ENCODE measurements around the gene CLIP4. TPM values are rescaled to one million over a fixed set of nuclear protein-coding genes. Genes with fewer than 3 reads are reported as not detected.

Gene CLIP4
- total RNA-seq (10 to 100 TPM; 65.2 to 69.2 TPM), polyA plus RNA-seq (10 to 100 TPM; 23.1 to 24.6 TPM)

DNA sequence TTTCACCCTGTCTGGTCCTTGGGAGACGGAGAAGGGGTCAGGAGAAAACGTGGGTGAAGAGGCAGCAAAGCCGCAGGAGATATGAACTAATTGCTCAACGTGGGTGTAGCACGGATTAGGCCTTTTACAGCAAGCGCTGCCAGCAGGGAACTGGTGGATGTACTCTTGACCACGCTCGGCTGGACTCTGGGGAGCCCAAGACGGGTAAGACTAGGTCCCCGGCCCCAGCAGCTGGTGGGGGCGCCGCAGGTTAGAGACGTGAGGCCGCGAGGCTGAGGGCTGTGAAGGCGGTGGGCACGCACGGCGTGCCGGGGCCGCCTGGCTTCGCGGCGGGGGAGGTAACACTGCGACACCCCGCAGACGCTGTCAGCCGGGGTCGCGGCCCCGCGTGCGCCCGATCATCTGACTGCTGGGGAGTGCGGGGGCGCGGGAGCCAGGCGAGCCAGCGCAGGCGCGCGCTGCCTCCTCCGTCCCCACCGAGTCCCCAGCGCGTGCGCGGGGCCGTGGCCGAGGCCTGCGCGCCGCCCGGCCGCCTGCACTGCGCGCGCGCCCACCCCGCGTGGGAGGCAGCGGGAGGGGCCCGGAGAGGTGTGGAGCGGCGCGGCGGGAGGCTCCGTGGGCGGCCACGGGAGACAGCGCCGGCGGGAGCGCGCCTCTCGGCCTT, at the start of gene CLIP4:
CLIP4 (plus strand) TSS at position 470 of the 664 bp plus-strand sequence. CDS start 5,974 bp downstream, outside the sequence.
- Histone ChIP-seq H3K27ac (ENCODE audit: low read depth, low read length) (peak within 1 kb of the TSS; percentile 78), H3K9me3 (ENCODE audit: control insufficient read depth in 1 of 2, low read length in 2 of 2) (no peaks in the 10 kb centered on the region), H3K27me3 (ENCODE audit: insufficient read depth, low read length) (no peaks in the 10 kb centered on the region), H3K4me3 (ENCODE audit: low read length in 2 of 2) (peak within 1 kb of the TSS; percentile 83 to 88), H3K4me1 (ENCODE audit: insufficient read depth, low read length) (peaks cover 43% of the 10 kb centered on the region), H3K36me3 (ENCODE audit: insufficient read depth, low read length) (no peaks in the 10 kb centered on the region)
- intact Hi-C loops (cut with micrococcal nuclease) = loop anchor here (10.0 kb wide), 1 partner anchor 1030 kb away; the partner anchor contains the start of gene YPEL5
- ChIA-PET POLR2A (ENCODE audit: partially characterized antibody) (interaction anchor here (0.8 to 8.6 kb wide), 3 partner anchors 9 to 245 kb away, joined by 3 to 209 read pairs (median 12); partner anchors contain the start of gene TRMT61B), CTCF (ENCODE audit: partially characterized antibody) (interaction anchor here (2.4 kb wide), 1 partner anchor 99 kb away, joined by 12 read pairs; no protein-coding TSS in a partner anchor)
- H3K36me3 Mint-ChIP-seq = peaks cover 0 to 10% of the 10 kb centered on the region in 2 donors
- H3K27me3 Mint-ChIP-seq = no peaks in the 10 kb centered on the region
- peak; percentile 70 to 78 (median 76) for DNase-seq
- H3K4me3 Mint-ChIP-seq = peak within 1 kb of the TSS; percentile 94 to 97 (median 96)
- H3K27ac Mint-ChIP-seq = peak within 1 kb of the TSS; percentile 96 to 98 (median 97)
- no peaks in the 10 kb centered on the region for H3K9me3 Mint-ChIP-seq
- peaks cover 28 to 51% (median 41%) of the 10 kb centered on the region in 4 donors for H3K4me1 Mint-ChIP-seq

DNA sequence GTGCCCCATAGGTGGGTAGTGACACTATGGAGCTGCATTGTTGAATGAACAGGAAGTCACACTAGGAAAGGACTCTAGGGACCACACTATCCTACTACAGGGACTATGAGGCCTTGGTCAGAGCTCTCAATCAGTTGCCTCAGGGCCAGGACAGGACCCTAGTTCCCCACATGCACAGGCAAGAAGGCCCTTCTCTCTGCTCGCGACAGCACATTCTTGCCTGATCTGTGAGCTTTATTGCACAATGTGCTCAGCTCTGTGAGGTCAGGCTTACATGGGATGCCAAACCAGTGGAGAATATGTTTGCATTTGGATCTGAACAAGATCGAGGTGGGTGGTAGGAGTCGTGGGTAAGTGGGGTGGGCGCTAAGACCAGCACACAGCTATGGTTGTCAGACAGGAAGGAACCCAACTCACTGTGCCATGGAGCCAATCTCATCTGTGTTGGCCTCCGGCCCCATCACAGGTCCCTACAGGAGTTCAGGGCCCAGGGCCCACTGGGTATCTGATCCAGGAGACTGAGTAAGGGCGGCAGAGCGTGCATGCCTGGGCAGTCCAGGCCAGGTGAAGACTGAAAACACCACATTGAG, 48.8 kb upstream of the CLIP4 start:
- no peak for DNase-seq
- Mint-ChIP-seq H3K36me3 (no peaks in the 10 kb centered on the region), H3K9me3 (peaks cover 0 to 2% (median 0%) of the 10 kb centered on the region in 8 donors), H3K27me3 (no peaks in the 10 kb centered on the region), H3K27ac (no peak overlapping the region), H3K4me3 (no peak overlapping the region), H3K4me1 (no peaks in the 10 kb centered on the region)
- Histone ChIP-seq H3K27me3 (ENCODE audit: insufficient read depth, low read length) (no peaks in the 10 kb centered on the region), H3K27ac (ENCODE audit: low read depth, low read length) (no peak overlapping the region), H3K4me1 (ENCODE audit: insufficient read depth, low read length) (no peaks in the 10 kb centered on the region), H3K36me3 (ENCODE audit: insufficient read depth, low read length) (no peaks in the 10 kb centered on the region), H3K4me3 (ENCODE audit: low read length in 2 of 2) (no peak overlapping the region), H3K9me3 (ENCODE audit: control insufficient read depth in 1 of 2, low read length in 2 of 2) (no peaks in the 10 kb centered on the region)
- intact Hi-C loops (cut with micrococcal nuclease) = no loop called here
- CTCF ChIA-PET (ENCODE audit: partially characterized antibody) = no interaction called here
- POLR2A ChIA-PET (ENCODE audit: partially characterized antibody) = no interaction called here

DNA sequence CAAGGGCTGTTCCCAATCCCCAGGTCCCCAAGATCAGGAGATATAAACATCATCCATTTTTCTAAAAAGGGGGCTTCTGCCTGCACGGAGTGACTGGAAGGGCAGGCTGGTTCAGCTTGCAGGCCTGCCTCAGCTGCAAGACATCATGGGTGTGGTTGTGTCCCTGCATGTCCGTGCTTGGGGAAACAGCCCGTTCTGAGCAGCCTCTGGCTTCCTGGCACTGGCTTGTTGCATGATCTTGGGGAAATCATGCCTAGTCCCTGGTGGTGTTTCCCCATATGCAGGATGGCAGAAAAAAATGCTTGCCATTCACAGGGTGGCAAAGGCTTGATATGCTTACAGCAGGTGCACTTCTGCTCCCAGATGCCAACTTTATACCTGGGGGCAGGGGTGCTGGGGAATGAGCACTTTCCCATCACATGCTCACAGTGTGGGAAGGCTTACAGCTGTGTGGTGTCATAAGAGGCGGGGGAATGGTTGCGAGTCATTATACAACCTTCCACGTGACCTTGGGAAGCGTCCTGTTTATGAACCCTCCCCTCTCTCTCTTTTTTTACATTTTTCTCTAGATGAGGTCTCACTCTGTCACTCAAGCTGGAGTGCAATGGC, 48.1 kb upstream of the CLIP4 start:
- peaks cover 0 to 2% (median 0%) of the 10 kb centered on the region in 8 donors for H3K9me3 Mint-ChIP-seq
- ChIA-PET POLR2A (ENCODE audit: partially characterized antibody) (no interaction called here), CTCF (ENCODE audit: partially characterized antibody) (no interaction called here)
- Histone ChIP-seq H3K27me3 (ENCODE audit: insufficient read depth, low read length) (no peaks in the 10 kb centered on the region), H3K9me3 (ENCODE audit: control insufficient read depth in 1 of 2, low read length in 2 of 2) (no peaks in the 10 kb centered on the region), H3K4me1 (ENCODE audit: insufficient read depth, low read length) (no peaks in the 10 kb centered on the region), H3K4me3 (ENCODE audit: low read length in 2 of 2) (no peak overlapping the region), H3K27ac (ENCODE audit: low read depth, low read length) (no peak overlapping the region), H3K36me3 (ENCODE audit: insufficient read depth, low read length) (no peaks in the 10 kb centered on the region)
- H3K27me3 Mint-ChIP-seq = no peaks in the 10 kb centered on the region
- intact Hi-C loops (cut with micrococcal nuclease) = no loop called here
- no peak for DNase-seq
- no peak overlapping the region for H3K27ac Mint-ChIP-seq
- no peaks in the 10 kb centered on the region for H3K36me3 Mint-ChIP-seq
- H3K4me1 Mint-ChIP-seq = no peaks in the 10 kb centered on the region
- no peak overlapping the region for H3K4me3 Mint-ChIP-seq

DNA sequence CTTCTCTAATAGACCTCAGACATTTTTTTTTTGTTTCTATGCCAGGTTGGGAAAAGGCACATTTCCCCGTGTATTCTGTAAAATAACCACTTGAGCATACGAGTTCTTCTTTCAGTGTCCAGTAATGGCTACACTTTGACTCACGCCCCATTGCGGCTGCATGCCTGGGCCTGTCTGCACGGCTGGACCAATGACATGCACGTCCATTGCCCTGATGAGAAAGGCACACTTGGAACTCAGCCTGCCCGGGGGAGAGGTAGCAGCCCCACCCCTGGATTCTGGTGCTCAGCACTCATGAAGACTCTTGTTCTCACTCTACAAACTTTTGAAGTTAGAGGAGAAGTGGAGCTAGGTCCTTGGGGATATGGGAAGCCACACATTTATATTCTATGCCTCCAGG, 46.7 kb upstream of the CLIP4 start:
- H3K36me3 Mint-ChIP-seq = no peaks in the 10 kb centered on the region
- H3K9me3 Mint-ChIP-seq = no peaks in the 10 kb centered on the region
- no peak overlapping the region for H3K27ac Mint-ChIP-seq
- Histone ChIP-seq H3K27me3 (ENCODE audit: insufficient read depth, low read length) (no peaks in the 10 kb centered on the region), H3K27ac (ENCODE audit: low read depth, low read length) (no peak overlapping the region), H3K9me3 (ENCODE audit: control insufficient read depth in 1 of 2, low read length in 2 of 2) (no peaks in the 10 kb centered on the region), H3K4me1 (ENCODE audit: insufficient read depth, low read length) (no peaks in the 10 kb centered on the region), H3K36me3 (ENCODE audit: insufficient read depth, low read length) (no peaks in the 10 kb centered on the region), H3K4me3 (ENCODE audit: low read length in 2 of 2) (no peak overlapping the region)
- intact Hi-C loops (cut with micrococcal nuclease) = no loop called here
- H3K4me3 Mint-ChIP-seq = no peak overlapping the region
- DNase-seq = no peak
- H3K4me1 Mint-ChIP-seq = no peaks in the 10 kb centered on the region
- POLR2A ChIA-PET (ENCODE audit: partially characterized antibody) = no interaction called here
- H3K27me3 Mint-ChIP-seq = no peaks in the 10 kb centered on the region
- CTCF ChIA-PET (ENCODE audit: partially characterized antibody) = no interaction called here

GRCh38 chr2:29070526-29070925, 44.7 kb upstream of the CLIP4 start:
- POLR2A ChIA-PET (ENCODE audit: partially characterized antibody) = no interaction called here
- CTCF ChIA-PET (ENCODE audit: partially characterized antibody) = no interaction called here

DNA sequence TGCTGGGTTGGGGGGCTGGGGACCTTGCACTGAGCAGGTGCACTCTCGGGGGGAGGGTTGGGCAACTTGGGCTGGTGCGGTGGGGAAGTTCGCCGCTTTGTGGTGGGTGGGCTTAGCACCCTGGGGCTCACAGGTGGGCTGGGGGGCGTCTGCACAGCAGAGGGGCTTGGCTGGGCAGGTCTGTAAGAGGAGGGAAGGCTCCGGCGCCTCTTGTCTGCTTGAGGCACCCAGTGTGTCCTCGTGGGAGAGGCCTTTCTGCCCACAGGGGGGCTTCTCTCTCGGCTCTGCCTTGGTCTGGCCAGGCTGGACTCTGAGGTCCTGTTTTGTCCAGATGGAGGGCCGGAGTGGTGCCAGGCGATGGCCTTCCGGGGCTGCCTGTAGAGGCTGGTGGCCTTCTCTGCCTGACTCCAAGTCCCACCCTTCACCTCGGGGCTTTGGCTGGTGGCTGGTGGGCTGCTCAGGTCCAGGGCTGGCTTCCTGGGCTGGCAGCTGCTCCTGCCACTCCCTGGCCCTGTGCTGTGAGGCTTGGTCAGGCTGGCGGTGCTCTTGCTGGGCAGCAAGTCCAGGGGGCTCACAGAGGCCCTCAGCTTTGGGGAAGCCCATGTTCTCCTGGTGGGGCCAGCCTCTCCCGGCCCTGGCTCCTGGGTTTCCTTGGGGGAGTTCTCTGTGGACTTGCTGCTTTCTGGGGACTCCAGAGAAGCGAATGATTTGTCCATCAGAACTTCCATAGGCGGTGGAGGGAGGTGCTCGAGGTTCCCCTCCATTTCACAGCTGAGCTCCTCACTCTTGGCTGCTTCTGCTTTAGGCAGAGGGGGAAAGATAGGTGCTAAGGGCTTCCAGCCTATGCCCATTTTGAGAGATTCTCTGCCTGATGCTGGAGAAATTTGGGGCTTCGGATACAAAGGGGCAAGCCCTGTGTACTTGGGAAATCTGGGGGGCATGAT, 43.9 kb upstream of the CLIP4 start:
- DNase-seq = no peak
- H3K9me3 ChIP-seq (ENCODE audit: control insufficient read depth in 1 of 2, low read length in 2 of 2) = no peaks in the 10 kb centered on the region
- H3K27ac Mint-ChIP-seq = no peak overlapping the region
- ChIA-PET POLR2A (ENCODE audit: partially characterized antibody) (no interaction called here), CTCF (ENCODE audit: partially characterized antibody) (no interaction called here)
- no peaks in the 10 kb centered on the region for H3K27me3 ChIP-seq (ENCODE audit: insufficient read depth, low read length)
- H3K27me3 Mint-ChIP-seq = no peaks in the 10 kb centered on the region
- H3K4me1 ChIP-seq (ENCODE audit: insufficient read depth, low read length) = no peaks in the 10 kb centered on the region
- no peak overlapping the region for H3K4me3 ChIP-seq (ENCODE audit: low read length in 2 of 2)
- H3K9me3 Mint-ChIP-seq = no peaks in the 10 kb centered on the region
- intact Hi-C loops (cut with micrococcal nuclease) = no loop called here
- H3K36me3 ChIP-seq (ENCODE audit: insufficient read depth, low read length) = no peaks in the 10 kb centered on the region
- no peaks in the 10 kb centered on the region for H3K36me3 Mint-ChIP-seq
- no peak overlapping the region for H3K27ac ChIP-seq (ENCODE audit: low read depth, low read length)
- no peak overlapping the region for H3K4me3 Mint-ChIP-seq
- no peaks in the 10 kb centered on the region for H3K4me1 Mint-ChIP-seq

More at GRCh38 chr2:29070526-29070925, 44.7 kb upstream of the CLIP4 start:
- H3K4me3 Mint-ChIP-seq = no peak overlapping the region
- intact Hi-C loops (cut with micrococcal nuclease) = no loop called here
- no peaks in the 10 kb centered on the region for H3K27me3 Mint-ChIP-seq
- H3K4me3 ChIP-seq (ENCODE audit: low read length in 2 of 2) = no peak overlapping the region
- no peak overlapping the region for H3K27ac ChIP-seq (ENCODE audit: low read depth, low read length)
- H3K36me3 ChIP-seq (ENCODE audit: insufficient read depth, low read length) = no peaks in the 10 kb centered on the region
- no peaks in the 10 kb centered on the region for H3K27me3 ChIP-seq (ENCODE audit: insufficient read depth, low read length)
- H3K36me3 Mint-ChIP-seq = no peaks in the 10 kb centered on the region
- DNase-seq = no peak
- no peaks in the 10 kb centered on the region for H3K4me1 ChIP-seq (ENCODE audit: insufficient read depth, low read length)
- H3K9me3 Mint-ChIP-seq = no peaks in the 10 kb centered on the region
- no peaks in the 10 kb centered on the region for H3K4me1 Mint-ChIP-seq
- no peak overlapping the region for H3K27ac Mint-ChIP-seq
- H3K9me3 ChIP-seq (ENCODE audit: control insufficient read depth in 1 of 2, low read length in 2 of 2) = no peaks in the 10 kb centered on the region

DNA sequence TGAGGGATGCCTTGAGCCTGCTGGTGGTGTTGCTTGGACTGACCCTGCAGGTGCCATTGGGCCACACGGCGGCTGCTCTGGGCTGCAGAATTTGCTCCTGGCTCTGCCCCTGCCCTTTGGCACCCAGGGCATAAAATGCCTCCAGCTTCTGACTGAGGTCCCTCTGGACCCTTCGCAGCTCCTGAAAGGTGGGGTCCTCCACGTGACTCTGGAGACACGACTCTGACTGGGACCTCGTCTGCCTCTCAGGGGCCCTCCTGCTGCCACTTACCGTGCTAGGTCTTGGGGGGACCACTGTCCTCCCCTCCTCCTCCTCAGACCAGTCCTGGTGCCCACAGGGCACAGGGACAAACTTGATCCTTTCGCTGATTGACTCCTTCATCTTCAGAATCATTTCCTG, 43.0 kb upstream of the CLIP4 start:
- Histone ChIP-seq H3K27me3 (ENCODE audit: insufficient read depth, low read length) (no peaks in the 10 kb centered on the region), H3K9me3 (ENCODE audit: control insufficient read depth in 1 of 2, low read length in 2 of 2) (no peaks in the 10 kb centered on the region), H3K36me3 (ENCODE audit: insufficient read depth, low read length) (no peaks in the 10 kb centered on the region), H3K27ac (ENCODE audit: low read depth, low read length) (no peak overlapping the region), H3K4me3 (ENCODE audit: low read length in 2 of 2) (no peak overlapping the region), H3K4me1 (ENCODE audit: insufficient read depth, low read length) (no peaks in the 10 kb centered on the region)
- POLR2A ChIA-PET (ENCODE audit: partially characterized antibody) = no interaction called here
- Mint-ChIP-seq H3K4me3 (no peak overlapping the region), H3K36me3 (no peaks in the 10 kb centered on the region), H3K27me3 (no peaks in the 10 kb centered on the region), H3K4me1 (no peaks in the 10 kb centered on the region), H3K27ac (no peak overlapping the region), H3K9me3 (no peaks in the 10 kb centered on the region)
- no peak for DNase-seq
- intact Hi-C loops (cut with micrococcal nuclease) = no loop called here
- CTCF ChIA-PET (ENCODE audit: partially characterized antibody) = no interaction called here

Measured in CD4-positive, alpha-beta memory T cell (primary cell).